Activated CD8-positive, alpha-beta T cell treated with anti-CD3 and anti-CD28 coated beads for 36 hours (primary cell): ENCODE data around the gene MCRIP2. TPM values are rescaled to one million over a fixed set of nuclear protein-coding genes. Genes with fewer than 3 reads are reported as not detected.
A peak's percentile ranks its signal among the peaks of the same experiment; 100 is the strongest.

ENCODE experiments used
- ATAC-seq: fragments of 200-7000 bp; cut with Tn5 transposase; one replicate; pipeline ENCODE4 v1.10.0; 2021; ENCODE audit warnings: mild to moderate bottlenecking, moderate library complexity
- CTCF ChIA-PET: fragments of 350-600 bp; sonication (Branson Sonifier 250); formaldehyde crosslinking; loops from one replicate; lab custom pipeline; 2021; ENCODE audit warnings: antibody characterized with exemption; lab: Charles Lee
- POLR2A ChIA-PET: fragments of 350-600 bp; sonication (Branson Sonifier 250); formaldehyde crosslinking; loops from one replicate; lab custom pipeline; 2021; ENCODE audit warnings: antibody characterized with exemption; lab: Charles Lee
- DNase-seq: peaks from one replicate; pipeline ENCODE4 v3.0.0-alpha.2; 2020
- H3K27ac Mint-ChIP-seq: one replicate; pipeline ENCODE4 v1.8.0; 2021; ENCODE audit warnings: mild to moderate bottlenecking, mixed read lengths
- H3K27me3 Mint-ChIP-seq: one replicate; pipeline ENCODE4 v1.8.0; 2021; ENCODE audit warnings: mixed read lengths
- H3K36me3 Mint-ChIP-seq: one replicate; pipeline ENCODE4 v1.8.0; 2021; ENCODE audit warnings: low read depth, mixed read lengths
- H3K4me1 Mint-ChIP-seq: one replicate; pipeline ENCODE4 v1.8.0; 2021; ENCODE audit warnings: low read depth, mixed read lengths
- H3K4me3 Mint-ChIP-seq: one replicate; pipeline ENCODE4 v1.8.0; 2021; ENCODE audit warnings: mild to moderate bottlenecking, moderate library complexity, mixed read lengths
- H3K9me3 Mint-ChIP-seq: one replicate; pipeline ENCODE4 v1.8.0; 2021; ENCODE audit warnings: mixed read lengths
- intact Hi-C: fragments of 100-400 bp; cut with micrococcal nuclease; formaldehyde crosslinking; loops from one replicate; pipeline ENCODE4 v1.10.0; 2022
- total RNA-seq, 2 experiments: library from RNA; stranded (reverse); gene quantifications; one replicate each; pipeline ENCODE4 v1.2.3, GENCODE V29; 2021
- TF ChIP-seq, protein P1 (sequence below): fragments of 200-600 bp; IDR thresholded peaks from one replicate; pipeline ENCODE4 v1.8.0; 2022; ENCODE audit warnings: antibody characterized with exemption, mild to moderate bottlenecking

MCRIP2 gene
- total RNA-seq, 2 experiments from 2014 or later = 60.7 to 62.7 TPM

DNA sequence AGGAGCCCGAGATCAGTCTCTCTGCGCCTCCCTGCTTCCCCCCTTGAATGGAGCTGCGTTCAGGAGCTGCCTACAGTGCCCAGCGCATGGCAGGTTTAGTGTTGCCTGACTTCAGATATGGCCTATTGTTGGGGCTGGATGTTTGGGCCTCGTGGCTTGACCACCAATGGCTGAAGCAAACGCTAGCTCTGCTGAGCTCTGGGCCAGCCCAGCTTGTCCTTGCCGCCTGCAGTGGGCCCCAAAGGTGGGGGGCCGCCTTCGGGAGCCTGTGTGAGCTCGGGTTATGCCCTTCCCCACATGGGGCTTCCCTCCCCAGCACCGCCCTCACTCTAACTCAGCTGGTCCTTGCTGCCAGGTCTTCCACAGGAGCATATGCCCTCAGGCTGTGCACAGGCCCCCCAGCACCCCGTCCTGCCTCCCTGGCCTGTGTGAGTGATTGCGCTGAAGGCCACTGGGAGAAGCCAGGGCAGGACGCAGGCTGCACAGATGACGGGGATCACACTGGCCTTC is 3.5 kb upstream of the MCRIP2 start:
- no peak overlapping the region for H3K27ac Mint-ChIP-seq
- POLR2A ChIA-PET = interaction anchor here (3.6 kb wide), 1 partner anchor 10 kb away, joined by 21 read pairs; the partner anchor contains the start of gene WDR90
- DNase-seq (no peak), ATAC-seq (no peak)
- no peaks in the 10 kb centered on the region for H3K9me3 Mint-ChIP-seq
- CTCF ChIA-PET = interaction anchor here (1.1 to 3.1 kb wide), 2 partner anchors 10 to 11 kb away, joined by 3 to 13 read pairs; partner anchors contain the start of gene WDR90
- H3K4me3 Mint-ChIP-seq = no peak overlapping the region
- no peaks in the 10 kb centered on the region for H3K27me3 Mint-ChIP-seq
- TF ChIP-seq, protein P1, sequence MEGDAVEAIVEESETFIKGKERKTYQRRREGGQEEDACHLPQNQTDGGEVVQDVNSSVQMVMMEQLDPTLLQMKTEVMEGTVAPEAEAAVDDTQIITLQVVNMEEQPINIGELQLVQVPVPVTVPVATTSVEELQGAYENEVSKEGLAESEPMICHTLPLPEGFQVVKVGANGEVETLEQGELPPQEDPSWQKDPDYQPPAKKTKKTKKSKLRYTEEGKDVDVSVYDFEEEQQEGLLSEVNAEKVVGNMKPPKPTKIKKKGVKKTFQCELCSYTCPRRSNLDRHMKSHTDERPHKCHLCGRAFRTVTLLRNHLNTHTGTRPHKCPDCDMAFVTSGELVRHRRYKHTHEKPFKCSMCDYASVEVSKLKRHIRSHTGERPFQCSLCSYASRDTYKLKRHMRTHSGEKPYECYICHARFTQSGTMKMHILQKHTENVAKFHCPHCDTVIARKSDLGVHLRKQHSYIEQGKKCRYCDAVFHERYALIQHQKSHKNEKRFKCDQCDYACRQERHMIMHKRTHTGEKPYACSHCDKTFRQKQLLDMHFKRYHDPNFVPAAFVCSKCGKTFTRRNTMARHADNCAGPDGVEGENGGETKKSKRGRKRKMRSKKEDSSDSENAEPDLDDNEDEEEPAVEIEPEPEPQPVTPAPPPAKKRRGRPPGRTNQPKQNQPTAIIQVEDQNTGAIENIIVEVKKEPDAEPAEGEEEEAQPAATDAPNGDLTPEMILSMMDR = no peak
- peaks cover 6% of the 10 kb centered on the region for H3K36me3 Mint-ChIP-seq
- H3K4me1 Mint-ChIP-seq = peaks cover 13% of the 10 kb centered on the region
- intact Hi-C loops = no loop called here

DNA sequence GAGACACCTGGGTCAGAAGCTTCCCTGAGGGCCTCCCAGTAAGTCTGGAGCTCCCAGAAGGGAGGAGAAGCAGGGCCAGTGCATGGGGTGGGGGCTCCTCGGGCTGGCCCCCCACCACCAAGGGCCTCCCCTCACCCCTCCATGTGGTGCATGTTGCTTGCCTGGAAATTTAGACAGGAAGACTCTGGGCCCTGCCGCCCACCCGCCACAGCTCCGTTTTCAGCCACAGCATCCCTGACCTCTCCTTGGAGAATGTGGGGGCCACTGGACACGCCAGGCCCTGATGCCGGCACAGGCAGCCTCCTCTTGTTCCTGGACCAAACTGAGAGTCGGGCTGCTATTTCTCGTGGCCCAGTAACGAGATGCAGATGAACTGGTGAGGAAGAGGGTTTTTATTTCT is 2.8 kb upstream of the MCRIP2 start:
- H3K9me3 Mint-ChIP-seq = no peaks in the 10 kb centered on the region
- peaks cover 13% of the 10 kb centered on the region for H3K4me1 Mint-ChIP-seq
- no peak overlapping the region for H3K27ac Mint-ChIP-seq
- peaks cover 6% of the 10 kb centered on the region for H3K36me3 Mint-ChIP-seq
- H3K27me3 Mint-ChIP-seq = no peaks in the 10 kb centered on the region
- DNase-seq (no peak), ATAC-seq (no peak)
- intact Hi-C loops = no loop called here
- TF ChIP-seq, protein P1 = no peak
- POLR2A ChIA-PET = interaction anchor here (3.6 kb wide), 1 partner anchor 10 kb away, joined by 21 read pairs; the partner anchor contains the start of gene WDR90
- no peak overlapping the region for H3K4me3 Mint-ChIP-seq
- CTCF ChIA-PET = interaction anchor here (1.1 to 3.1 kb wide), 2 partner anchors 9 to 11 kb away, joined by 3 to 13 read pairs; partner anchors contain the start of gene WDR90

DNA sequence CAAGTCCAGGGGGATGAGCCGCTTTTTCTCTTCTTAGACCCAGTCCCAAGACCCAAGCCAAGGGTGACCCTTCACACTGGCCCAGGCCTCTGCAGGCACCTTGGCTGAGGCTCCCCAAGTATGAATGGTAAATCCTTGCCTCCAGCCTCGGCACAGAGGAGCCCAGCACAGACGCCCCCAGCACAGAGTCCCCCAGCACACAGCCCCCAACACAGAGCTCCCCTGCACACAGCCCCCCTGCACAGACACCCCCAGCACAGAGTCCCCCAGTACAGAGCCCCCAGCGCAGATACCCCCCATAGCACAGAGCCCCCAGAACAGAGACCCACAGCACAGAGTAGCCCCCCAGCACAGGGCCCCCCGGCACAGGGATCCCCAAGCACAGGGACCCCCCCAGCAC is 1.0 kb upstream of the MCRIP2 start:
- Mint-ChIP-seq H3K36me3 (peaks cover 7% of the 10 kb centered on the region), H3K27me3 (no peaks in the 10 kb centered on the region), H3K4me3 (peak overlapping the region; percentile 45), H3K27ac (no peak overlapping the region), H3K4me1 (peaks cover 18% of the 10 kb centered on the region), H3K9me3 (no peaks in the 10 kb centered on the region)
- TF ChIP-seq, protein P1 = no peak
- ATAC-seq = no peak
- ChIA-PET CTCF (no interaction called here), POLR2A (interaction anchor here (0.6 kb wide), 1 partner anchor 574 kb away, joined by 3 read pairs; no protein-coding TSS in a partner anchor)
- intact Hi-C loops = no loop called here
- no peak for DNase-seq

DNA sequence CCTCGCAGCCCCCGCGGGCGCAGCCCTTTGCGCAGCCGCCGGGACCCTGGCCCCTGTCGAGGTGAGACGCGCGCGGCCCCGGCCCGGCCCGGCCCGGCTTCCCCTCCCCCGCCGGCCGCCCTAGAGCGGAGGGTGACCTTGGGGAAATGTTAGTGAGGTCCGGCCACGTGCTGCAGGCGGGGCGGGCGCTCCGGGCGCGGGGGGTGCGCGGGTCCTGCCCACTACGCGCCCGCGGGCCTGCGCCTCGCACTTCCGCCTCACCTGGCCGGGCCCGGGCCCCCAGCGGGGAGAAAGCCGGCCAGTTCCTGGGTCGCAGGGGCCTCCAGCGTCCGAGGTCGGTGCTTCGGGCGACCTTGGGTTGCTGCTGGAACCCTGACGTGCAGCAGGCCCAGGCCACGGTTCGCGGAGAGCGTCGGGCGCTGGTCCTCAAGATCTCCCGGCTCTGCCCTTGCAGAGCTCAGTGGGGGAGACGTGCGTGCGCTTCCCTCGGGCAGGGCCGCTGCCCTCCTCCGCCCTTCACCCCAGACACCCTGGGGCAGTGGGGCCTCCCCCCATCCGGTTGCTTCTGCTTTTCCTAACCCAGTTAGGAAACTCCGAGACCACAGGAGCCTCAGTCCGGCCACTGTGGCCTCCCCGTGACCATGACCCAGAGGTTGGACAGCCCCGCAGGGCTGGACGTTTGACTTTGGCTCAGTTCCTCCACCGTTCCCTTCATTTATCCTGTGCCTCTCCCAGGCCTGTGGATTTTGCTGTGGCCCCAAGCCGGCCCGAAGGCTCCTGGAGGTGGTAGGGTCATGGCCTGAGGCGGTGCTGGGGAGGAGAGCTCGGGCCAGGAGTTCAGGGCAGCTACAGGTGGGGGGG is 791 bp downstream of the MCRIP2 start:
- CTCF ChIA-PET = no interaction called here
- peaks cover 7% of the 10 kb centered on the region for H3K36me3 Mint-ChIP-seq
- H3K4me3 Mint-ChIP-seq = peak overlapping the region; percentile 78
- H3K27me3 Mint-ChIP-seq = no peaks in the 10 kb centered on the region
- intact Hi-C loops = no loop called here
- POLR2A ChIA-PET = interaction anchor here (0.6 to 1.5 kb wide), 4 partner anchors 9 to 80 kb away, joined by 3 to 5 read pairs (median 3); no protein-coding TSS in a partner anchor
- peak overlapping the region; percentile 48 for H3K27ac Mint-ChIP-seq
- TF ChIP-seq, protein P1 = no peak
- DNase-seq (peak; percentile 47), ATAC-seq (peak; percentile 42)
- peaks cover 19% of the 10 kb centered on the region for H3K4me1 Mint-ChIP-seq
- H3K9me3 Mint-ChIP-seq = no peaks in the 10 kb centered on the region

DNA sequence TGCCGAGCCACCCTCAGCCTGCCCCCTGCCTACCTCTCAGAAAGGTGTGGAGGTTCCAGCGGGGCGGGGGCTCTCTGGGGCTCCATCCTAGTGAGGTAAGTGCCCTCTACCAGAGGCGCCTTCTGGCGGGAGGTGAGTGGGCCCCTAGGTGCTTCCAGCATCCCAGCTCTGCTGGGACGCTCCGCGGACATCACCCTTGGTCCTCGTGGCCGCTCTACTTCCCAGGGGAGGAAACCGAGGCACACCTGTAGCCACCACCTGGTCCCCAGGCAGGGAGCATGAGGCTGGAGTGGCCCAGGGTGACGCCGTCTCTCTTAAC is 1.4 kb downstream of the MCRIP2 start:
- ATAC-seq (no peak), DNase-seq (no peak)
- TF ChIP-seq, protein P1 = no peak
- Mint-ChIP-seq H3K9me3 (no peaks in the 10 kb centered on the region), H3K27ac (peak overlapping the region; percentile 48), H3K4me3 (peak overlapping the region; percentile 78), H3K27me3 (no peaks in the 10 kb centered on the region), H3K4me1 (peaks cover 15% of the 10 kb centered on the region), H3K36me3 (peaks cover 7% of the 10 kb centered on the region)
- ChIA-PET CTCF (no interaction called here), POLR2A (interaction anchor here (0.6 to 1.5 kb wide), 3 partner anchors 9 to 79 kb away, joined by 3 to 5 read pairs (median 3); no protein-coding TSS in a partner anchor)
- intact Hi-C loops = no loop called here
